Gastroesophageal sphincter (tissue), 3 donors: Measurements from ENCODE around the gene KATNAL2.
"Not testable (repeated sequence)": the region's sequence is repeated elsewhere in the genome, so short reads cannot be mapped to it uniquely, and the experiment has no call there.

Experiments used
- CTCF ChIP-seq, 4 experiments: fragments of 200-600 bp in 2 of 4; fragments of 450-650 bp in 2 of 4; sonication (generic) in 1 of 4; IDR thresholded peaks; one replicate each; pipeline ENCODE4 v1.5.1; 2017 to 2019; ENCODE audit warnings: antibody characterized with exemption in 4 of 4, mild to moderate bottlenecking in 2 of 4, moderate library complexity in 2 of 4
- POLR2A ChIP-seq, 2 donors: fragments of 450-650 bp; IDR thresholded peaks; one replicate each; pipeline ENCODE4 v1.6.1; 2017; ENCODE audit warnings: antibody characterized with exemption in 2 of 2, mild to moderate bottlenecking in 2 of 2, moderate library complexity in 1 of 2
- POLR2AphosphoS5 ChIP-seq: sonication (generic); formaldehyde crosslinking; IDR thresholded peaks from one replicate; pipeline ENCODE4 v1.6.1; 2017; ENCODE audit warnings: antibody characterized with exemption

- not testable (repeated sequence) for TF ChIP-seq POLR2A (IDR thresholded peaks at IDR 0.05); POLR2AphosphoS5; CTCF (IDR thresholded peaks at IDR 0.05)
Observed at GRCh38 chr18:46966266-46966665, 48.9 kb downstream of the KATNAL2 start.
